ENCODE results near the gene YIPF5. TPM values are rescaled to one million over a fixed set of nuclear protein-coding genes. Genes with fewer than 3 reads are reported as not detected.
A peak's percentile ranks its signal among the peaks of the same experiment; 100 is the strongest.

The YIPF5 gene
- 100 to 1,000 TPM; 147 to 170 (median 166) TPM for total RNA-seq (2021; fragmentation: NEBNext Ultra II Directional; extraction: Animal tissue kit (Norgen Biotek cat#: 25700))
- long read RNA-seq, transcript YIPF5-201 (6 exons, 3,147 nt): major isoform, 223 of 258 reads
- long read RNA-seq, partial matches to known transcripts: 9 of 258 reads
- long read RNA-seq, other reads (novel, unspliced or antisense): 24 of 258 reads

DNA sequence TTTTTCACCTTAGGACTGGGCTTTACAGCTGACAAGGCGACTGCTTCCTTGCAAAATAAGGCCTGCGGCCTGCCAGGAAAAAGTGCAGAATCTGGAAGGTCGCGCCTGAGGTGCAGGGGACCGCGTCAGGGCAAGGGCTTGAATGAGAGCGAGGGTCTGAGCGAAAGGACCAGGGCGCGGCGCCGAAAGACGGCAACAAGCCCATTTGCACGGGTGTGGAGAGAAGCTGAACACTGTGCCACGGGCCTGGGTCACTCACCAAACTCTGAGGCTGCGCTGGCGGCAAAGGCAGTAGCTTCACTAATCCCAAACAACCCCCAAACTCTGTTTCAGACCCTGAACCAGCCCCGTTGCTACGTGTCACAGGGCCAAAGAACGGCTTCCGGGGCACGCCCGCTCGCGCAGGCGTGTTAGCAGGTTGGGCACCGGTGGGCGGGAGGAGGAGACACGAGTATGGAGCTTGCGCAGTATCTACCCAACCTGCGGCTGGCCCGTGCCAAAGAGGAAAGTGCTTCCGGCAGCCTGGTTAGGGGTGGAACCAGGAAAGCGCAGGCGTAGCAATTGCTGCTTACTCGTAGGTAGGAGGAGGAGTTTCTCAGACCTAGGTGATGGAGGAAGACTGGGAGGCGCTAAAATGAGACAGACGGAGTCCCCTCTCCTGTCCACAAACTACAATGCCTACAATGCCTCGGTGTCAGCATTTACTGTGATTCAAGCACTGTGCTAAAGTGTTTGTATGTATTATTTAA lies at the start of gene YIPF5, which contains the start of gene KCTD16:
Gene YIPF5, minus strand, starts transcription at position 384 of the 749 bp plus-strand sequence. CDS start 704 bp downstream, outside the sequence.
Gene KCTD16, plus strand, starts transcription at position 598 of the 749 bp plus-strand sequence.
- peak within 1 kb of the TSS; percentile 99 for H3K4me3 Mint-ChIP-seq
- TF ChIP-seq, protein P1, sequence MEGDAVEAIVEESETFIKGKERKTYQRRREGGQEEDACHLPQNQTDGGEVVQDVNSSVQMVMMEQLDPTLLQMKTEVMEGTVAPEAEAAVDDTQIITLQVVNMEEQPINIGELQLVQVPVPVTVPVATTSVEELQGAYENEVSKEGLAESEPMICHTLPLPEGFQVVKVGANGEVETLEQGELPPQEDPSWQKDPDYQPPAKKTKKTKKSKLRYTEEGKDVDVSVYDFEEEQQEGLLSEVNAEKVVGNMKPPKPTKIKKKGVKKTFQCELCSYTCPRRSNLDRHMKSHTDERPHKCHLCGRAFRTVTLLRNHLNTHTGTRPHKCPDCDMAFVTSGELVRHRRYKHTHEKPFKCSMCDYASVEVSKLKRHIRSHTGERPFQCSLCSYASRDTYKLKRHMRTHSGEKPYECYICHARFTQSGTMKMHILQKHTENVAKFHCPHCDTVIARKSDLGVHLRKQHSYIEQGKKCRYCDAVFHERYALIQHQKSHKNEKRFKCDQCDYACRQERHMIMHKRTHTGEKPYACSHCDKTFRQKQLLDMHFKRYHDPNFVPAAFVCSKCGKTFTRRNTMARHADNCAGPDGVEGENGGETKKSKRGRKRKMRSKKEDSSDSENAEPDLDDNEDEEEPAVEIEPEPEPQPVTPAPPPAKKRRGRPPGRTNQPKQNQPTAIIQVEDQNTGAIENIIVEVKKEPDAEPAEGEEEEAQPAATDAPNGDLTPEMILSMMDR (IDR thresholded peaks at IDR 0.05): no peak
- no peaks in the 10 kb centered on the region for H3K9me3 Mint-ChIP-seq
- peak within 1 kb of the TSS; percentile 95 for H3K27ac Mint-ChIP-seq
- peak; percentile 97 for DNase-seq
- peaks cover 37% of the 10 kb centered on the region for H3K36me3 Mint-ChIP-seq (ENCODE audit: low read depth)
- H3K27me3 Mint-ChIP-seq (ENCODE audit: insufficient read depth): no peaks in the 10 kb centered on the region
- peaks cover 46% of the 10 kb centered on the region for H3K4me1 Mint-ChIP-seq (ENCODE audit: low read depth)

DNA sequence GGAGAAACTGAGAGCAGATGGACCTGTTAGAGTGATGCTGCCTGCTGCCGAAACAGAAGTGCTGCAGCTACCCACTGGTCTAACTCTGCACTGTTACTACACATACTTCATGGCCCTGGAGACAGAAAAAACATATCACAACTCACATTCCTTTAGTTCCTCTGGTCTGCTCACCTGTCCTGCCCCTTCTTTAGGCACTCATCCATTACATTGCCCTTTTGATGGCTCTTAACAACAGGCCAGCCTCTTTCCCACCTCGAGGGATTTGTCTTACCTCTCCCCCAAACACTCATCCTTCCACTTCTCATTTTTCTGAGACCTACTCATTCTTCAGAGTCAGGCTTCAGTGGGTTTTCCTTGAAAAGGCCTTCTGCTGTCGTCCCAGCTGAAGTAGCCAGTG lies 49.4 kb upstream of the YIPF5 start:
- H3K36me3 Mint-ChIP-seq (ENCODE audit: low read depth): peaks cover 5% of the 10 kb centered on the region; the same call in 1 of the 2 replicates

DNA sequence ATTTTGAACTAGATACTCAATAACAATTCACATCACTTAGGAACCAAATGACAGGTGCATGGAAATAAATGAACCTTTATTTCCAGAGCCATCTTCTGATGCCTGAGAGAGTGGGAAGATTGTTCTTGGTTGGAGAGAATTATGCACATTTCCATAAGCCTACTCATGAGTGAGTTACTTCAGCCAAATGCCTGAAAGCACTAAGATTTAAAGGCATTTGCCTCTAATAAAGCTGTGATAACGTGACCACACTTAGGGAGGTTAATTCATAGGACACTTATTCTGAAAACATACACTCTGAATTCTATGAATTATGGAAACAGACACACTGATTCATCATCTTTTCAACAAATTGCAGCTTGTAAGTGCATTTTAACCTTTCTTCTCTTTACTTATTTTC lies 40.2 kb upstream of the YIPF5 start:
- H3K4me1 Mint-ChIP-seq (ENCODE audit: low read depth): peaks cover 28% of the 10 kb centered on the region
- H3K4me3 Mint-ChIP-seq: no peak overlapping the region
- no peaks in the 10 kb centered on the region for H3K27me3 Mint-ChIP-seq (ENCODE audit: insufficient read depth)
- no peak for DNase-seq
- TF ChIP-seq, protein P1 (IDR thresholded peaks at IDR 0.05): no peak
- H3K36me3 Mint-ChIP-seq (ENCODE audit: low read depth): no peaks in the 10 kb centered on the region
- no peaks in the 10 kb centered on the region for H3K9me3 Mint-ChIP-seq
- H3K27ac Mint-ChIP-seq: no peak overlapping the region

More for the DNA sequence above, 49.4 kb upstream of the YIPF5 start:
- Mint-ChIP-seq H3K9me3 (no peaks in the 10 kb centered on the region), H3K4me3 (no peak overlapping the region), H3K27ac (no peak overlapping the region), H3K4me1 (ENCODE audit: low read depth) (peaks cover 6% of the 10 kb centered on the region; the same call in 1 of the 2 replicates), H3K27me3 (ENCODE audit: insufficient read depth) (no peaks in the 10 kb centered on the region)
- no peak for DNase-seq
- TF ChIP-seq, protein P1 (IDR thresholded peaks at IDR 0.05): no peak

DNA sequence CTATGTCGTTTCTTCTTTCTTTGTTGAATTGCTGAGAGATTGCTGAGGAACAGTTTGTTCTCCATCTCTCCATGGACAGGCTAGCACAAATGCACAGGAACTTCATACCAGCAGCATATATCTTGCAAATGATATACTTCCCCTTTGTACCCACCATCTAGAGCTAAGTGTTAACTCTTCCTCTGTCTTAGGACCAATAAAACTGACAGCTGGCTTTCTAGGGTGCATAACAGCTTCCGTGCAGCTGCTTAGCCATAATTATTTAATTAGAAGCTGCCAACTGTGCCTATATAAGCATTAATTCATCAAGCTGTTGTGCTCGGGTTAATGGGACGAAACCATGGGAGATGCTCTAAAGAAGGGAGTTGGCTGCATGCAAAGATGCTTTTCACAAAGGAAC lies 38.9 kb upstream of the YIPF5 start:
- no peaks in the 10 kb centered on the region for H3K36me3 Mint-ChIP-seq (ENCODE audit: low read depth)
- TF ChIP-seq, protein P1 (IDR thresholded peaks at IDR 0.05): no peak
- no peaks in the 10 kb centered on the region for H3K9me3 Mint-ChIP-seq
- H3K4me3 Mint-ChIP-seq: no peak overlapping the region; the same call in 1 of the 2 replicates
- no peak overlapping the region for H3K27ac Mint-ChIP-seq
- no peak for DNase-seq
- peaks cover 39% of the 10 kb centered on the region for H3K4me1 Mint-ChIP-seq (ENCODE audit: low read depth)
- H3K27me3 Mint-ChIP-seq (ENCODE audit: insufficient read depth): no peaks in the 10 kb centered on the region

DNA sequence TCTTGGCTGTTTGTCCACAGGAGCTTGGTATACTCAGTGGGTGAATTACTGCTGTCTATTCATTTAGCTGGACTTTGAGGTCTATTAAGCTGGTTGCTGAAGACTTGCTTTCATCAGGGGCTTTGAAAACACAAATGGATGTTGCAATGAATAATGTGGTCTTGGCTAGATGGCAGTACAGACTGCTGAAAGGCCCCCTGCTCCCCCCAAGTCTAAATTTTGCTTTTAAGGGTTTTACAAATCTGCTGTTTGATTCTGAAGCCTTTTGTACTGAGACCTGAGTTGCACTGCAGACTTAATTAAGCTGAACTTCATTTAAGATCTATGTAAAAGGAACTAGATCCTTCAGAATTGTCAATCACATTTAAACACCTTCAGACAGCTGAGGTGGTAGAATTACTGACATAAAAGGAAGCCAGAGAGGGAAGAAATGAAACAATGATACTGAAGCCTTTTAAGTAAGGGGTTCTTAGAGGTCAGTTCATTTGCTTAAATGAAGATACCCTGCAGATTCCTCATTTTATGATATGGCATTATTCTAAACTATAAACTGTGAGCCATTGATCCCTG lies 37.5 kb upstream of the YIPF5 start:
- Mint-ChIP-seq H3K27me3 (ENCODE audit: insufficient read depth) (no peaks in the 10 kb centered on the region), H3K4me3 (peak overlapping the region; percentile 77), H3K36me3 (ENCODE audit: low read depth) (no peaks in the 10 kb centered on the region), H3K4me1 (ENCODE audit: low read depth) (peaks cover 43% of the 10 kb centered on the region), H3K27ac (no peak overlapping the region), H3K9me3 (no peaks in the 10 kb centered on the region)
- TF ChIP-seq, protein P1 (IDR thresholded peaks at IDR 0.05): 0 out of 2 replicates have a peak, but pooled peaks have one; percentile 20
- no peak for DNase-seq
